HG02852 (cell line): ENCODE results near the gene ACSS1.

ENCODE experiments used
- ATAC-seq: cut with Tn5 transposase; IDR thresholded peaks from one replicate; pipeline ENCODE4 v1.9.1; 2021; ENCODE audit warnings: mild to moderate bottlenecking, moderate library complexity; ENCODE audit not compliant: unreplicated experiment

The ACSS1 gene

GRCh38 chr20:25058051-25058846, at the start of gene ACSS1:
Gene ACSS1 (minus strand): TSS chr20:25058139. CDS start chr20:25058102, 37 bp downstream.
- ATAC-seq = peak; percentile 66

DNA sequence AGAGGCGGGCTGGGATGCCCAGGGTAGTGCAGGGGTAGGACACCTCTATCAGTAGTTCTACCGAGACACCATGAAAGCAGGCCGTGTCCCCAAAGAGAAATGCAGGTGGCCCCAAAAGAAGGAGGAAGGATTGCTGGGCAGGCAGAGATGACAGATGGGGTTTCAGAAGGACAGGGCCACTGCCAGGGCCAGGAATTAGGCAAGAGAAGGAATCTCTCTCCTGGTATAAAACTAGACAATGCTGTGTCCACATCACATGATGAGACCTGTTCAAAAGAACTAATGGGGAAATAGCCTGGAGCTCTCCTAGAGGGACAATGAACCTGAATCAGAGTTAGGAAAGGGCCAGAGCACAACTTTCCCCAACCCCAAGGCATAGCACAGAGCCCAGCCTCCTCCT, 45.6 kb upstream of the ACSS1 start:
- ATAC-seq = no peak

GRCh38 chr20:25100914-25101313, 43.0 kb upstream of the ACSS1 start:
- no peak for ATAC-seq

DNA sequence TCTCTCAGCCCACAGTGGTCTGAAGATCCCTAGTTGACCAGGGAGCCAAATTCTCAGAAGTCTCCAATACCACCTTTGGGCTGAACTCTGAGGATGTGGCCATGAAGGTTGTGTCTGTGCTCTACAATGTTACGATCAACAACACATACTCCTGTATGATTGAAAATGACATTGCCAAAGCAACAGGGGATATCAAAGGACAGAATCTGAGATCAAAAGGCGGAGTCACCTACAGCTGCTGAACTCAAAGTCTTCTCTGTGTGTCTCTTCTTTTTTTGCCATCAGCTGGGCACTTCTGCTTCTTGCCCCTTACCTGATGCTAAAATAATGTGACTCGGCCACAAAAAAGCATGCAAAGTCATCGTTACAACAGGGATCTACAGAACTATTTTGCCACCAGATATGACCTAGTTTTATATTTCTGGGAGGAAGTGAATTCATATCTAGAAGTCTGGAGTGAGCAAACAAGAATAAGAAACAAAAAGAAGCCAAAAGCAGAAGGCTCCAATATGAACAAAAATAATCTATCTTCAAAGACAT, 41.7 kb upstream of the ACSS1 start:
- ATAC-seq = no peak

DNA sequence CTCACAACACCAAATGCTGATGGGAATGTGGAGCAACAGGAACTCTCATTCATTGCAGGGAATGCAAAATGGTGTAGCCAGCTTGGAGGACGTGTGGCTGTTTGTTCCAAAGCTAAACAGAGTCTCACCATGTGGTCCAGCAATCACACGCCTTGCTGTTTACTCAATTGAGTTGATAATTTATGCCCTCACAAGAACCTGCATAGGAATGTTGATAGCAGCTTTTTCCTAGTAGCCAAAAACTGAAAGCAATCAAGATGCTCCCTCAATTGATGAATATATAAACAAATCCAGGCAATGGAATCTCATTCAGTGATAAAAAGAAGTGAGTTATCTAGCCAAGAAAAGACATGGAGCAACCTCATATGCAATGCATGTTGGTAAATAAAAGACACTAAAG, 39.6 kb upstream of the ACSS1 start:
- no peak for ATAC-seq

- no peak for ATAC-seq
These were observed 32.8 kb upstream of the ACSS1 start for GRCh38 chr20:25090492-25091429.

DNA sequence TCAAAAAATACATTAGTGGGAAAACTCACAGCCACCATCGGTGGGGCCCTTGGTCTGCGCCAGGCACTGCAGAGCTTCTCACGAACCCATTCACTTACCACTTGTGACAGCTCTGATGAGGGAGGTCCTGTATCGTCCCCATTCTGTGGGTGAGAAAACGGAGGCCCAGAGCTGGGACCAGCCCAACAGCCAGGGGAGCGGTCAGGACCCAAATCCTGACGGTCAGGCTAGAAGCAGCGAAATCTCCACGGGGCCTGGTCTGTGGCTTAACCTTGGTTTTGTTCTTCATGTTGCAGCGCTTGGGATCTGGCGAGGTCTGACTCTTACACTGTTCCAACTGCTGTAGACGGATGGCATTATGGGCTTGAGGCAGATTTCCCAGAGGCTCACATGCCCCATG, 31.7 kb upstream of the ACSS1 start:
- ATAC-seq = no peak

DNA sequence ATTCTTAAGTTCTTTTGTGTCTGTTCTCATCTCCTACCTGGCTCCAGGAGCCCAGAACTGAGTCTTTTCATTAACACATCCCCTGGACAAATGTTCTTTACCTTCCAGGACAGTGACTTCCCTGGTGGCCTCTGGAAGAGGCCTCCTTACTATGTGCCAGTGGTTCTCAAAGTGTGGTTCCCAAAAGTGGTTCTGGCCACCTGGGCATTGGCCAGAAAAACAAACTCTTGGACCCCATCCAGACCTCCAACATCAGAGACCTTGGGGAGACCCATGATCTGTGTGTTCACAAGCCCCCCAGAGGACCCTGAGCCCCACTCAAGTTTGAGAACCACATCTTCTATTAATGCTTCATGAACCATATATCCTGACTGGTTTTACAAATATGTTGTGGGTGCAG, 31.2 kb upstream of the ACSS1 start:
- ATAC-seq = no peak

GRCh38 chr20:25088267-25088666, 30.3 kb upstream of the ACSS1 start:
- ATAC-seq = no peak

- no peak for ATAC-seq
These were observed 29.4 kb upstream of the ACSS1 start for GRCh38 chr20:25087186-25087929.

DNA sequence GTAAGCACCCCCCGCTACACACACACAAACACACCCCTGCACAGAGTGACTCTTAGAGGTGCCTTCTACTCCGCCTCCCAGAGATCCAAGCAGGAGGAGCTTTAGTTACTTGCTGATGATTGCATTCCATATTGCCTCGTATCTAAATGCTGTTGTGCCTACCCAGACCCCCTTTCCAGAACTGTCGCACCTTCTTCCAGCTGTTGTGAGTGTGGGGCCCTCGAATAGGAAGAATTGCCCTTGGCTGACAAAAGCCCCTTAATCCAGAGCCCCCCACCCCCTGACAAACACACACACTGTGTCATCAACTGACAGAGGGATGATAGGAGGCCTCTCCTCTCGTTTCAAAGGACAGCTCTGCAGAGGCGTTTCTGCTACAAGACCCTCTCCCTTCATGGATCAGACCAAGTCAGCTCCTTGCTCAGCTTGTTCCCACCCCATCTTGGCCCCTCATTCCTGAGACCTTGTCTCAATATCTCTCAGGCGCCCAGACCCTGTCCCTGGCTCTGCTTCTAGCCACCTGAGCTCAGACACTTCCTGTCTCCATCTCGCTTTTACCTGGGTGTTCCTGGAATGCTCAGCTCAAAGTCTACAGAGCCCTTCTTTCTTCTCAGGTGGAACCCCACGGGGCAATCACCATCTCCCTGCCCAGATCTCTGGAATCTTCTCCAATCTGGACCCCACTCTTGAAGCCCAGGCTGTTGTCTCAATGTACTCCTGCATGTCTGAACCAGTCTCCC, 28.0 kb upstream of the ACSS1 start:
- ATAC-seq = no peak

DNA sequence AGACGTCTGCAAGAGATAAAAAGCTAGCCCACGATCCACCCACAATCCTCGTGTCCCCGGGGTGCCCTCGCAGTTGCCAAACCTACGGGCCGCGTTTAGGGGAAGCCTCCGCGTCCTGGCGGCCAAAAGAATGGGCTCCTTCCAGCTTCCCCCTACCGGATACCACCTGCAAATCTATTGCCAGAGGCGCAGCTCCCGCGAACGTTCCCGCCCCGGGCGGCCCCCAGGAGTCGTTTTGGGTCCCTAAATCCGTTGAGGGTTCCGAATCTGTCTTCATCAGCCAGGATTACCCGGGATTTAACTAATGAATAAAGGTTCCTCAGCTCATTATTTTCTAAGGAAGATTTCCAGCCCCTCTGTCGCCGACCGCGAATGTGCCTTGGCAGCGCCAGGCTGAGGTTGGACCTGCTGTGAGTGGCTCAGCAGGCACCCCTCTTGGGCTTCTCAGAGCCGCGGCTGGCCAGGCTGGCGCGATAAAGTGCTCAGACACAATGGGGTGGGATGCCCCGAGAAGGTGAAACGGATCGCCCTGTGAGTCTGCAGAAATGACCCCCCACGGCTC, 26.8 kb upstream of the ACSS1 start:
- no peak for ATAC-seq

DNA sequence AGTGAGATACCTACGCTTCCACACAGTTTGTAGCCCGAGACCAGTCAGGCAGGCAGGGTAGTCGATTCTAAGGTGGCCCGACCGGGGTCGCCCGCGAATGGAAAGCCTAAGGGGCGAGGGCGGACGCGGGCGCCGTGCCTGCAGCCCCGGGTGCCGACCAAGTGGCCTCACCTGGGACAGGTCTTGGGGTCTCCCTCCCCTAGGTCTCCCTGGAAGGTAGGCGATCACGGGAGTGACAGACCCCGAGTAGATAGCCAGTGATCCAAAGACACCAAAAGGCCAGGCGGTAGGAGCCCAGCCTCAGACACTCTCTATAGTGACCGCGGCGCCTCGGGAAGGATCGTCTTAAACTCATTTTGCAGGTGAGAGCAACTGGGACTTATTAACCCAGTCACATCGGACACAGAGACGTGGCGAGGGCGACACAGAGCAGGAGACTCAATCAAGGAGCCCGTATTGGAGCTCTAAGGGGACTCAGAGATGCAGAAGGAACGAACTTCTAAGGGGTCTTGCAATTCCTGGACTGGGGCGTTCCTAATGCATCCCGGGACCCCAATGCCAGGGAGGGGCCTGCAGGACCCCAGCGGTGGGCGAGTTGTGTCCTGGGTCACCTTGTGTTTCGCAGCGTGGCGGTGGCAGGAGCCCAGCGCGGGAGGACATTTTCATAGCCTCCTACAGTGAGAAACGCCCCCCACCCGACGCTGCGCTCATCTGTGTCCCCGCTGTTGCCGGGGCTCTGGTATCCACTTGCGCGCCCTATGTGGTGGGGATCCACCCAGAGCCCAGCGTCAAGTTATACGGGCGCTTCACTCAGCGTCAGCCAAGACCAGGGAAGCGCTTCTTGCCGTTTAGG, 26.1 kb upstream of the ACSS1 start:
- ATAC-seq = no peak

GRCh38 chr20:25083141-25083772, 25.3 kb upstream of the ACSS1 start:
- no peak for ATAC-seq

DNA sequence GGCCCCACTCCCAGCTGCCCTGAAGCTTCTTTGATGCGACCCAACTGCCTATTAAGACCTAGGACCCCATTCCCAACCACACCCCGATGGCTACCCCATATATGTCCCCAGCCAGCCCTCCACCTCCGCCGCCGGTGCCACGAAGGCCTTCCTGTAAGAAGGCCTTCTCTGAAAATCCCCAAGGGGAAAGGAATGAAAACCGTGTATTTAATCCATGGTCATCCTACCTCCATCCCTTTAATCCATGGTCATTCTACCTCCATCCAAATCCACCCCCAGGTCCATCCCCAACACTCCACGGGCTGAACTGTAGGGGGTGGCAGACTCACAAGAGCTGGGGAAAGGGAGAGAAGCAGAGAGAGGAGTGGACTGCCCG, 24.5 kb upstream of the ACSS1 start:
- ATAC-seq = no peak

DNA sequence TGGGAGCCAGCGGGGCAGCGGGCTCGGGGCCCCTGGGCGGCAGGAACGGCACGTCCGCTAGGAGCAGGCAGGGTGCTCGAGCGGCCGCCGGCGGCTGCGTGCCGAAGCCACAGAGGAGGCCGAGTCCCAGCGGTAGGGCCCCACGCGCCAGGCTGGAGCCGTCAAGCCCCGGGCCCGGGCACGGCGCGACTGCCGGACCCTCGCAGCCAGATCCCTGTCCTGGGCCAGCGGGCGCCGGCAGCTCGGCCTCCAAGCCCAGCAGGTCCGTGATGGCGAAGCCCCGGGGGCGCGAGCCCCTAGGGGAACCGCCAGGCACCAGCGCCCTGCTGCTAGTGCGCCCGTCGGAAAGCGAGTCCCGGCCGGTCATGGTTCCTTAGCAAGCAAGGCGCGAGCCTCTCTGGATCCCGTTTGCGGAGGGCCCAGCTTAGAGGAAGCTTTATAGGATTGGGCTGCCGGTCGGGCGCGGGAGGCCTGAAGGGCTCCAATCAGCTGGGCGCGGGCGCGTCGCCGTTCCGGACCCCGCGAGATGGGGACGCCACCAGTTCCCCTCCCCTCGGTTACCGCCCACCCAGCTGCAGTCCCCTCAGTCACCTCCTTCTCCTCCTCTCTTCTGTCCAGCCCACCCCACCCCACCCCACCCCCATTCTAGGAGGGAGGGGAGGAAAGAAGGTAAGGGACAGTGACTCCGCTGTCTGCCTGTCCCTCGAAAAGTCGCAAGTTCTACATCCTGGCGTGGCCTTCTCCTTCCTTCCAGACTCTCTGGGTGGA, 24.0 kb upstream of the ACSS1 start, which contains the start of gene VSX1:
VSX1 (minus strand) TSS at position 412 of the 768 bp plus-strand sequence; CDS start at position 367, 45 bp downstream.
- ATAC-seq = no peak

- ATAC-seq = no peak
These were observed 23.3 kb upstream of the ACSS1 start for GRCh38 chr20:25081065-25081729.
